ENCODE measurements around the gene METAP1. TPM values are rescaled to one million over a fixed set of nuclear protein-coding genes. Genes with fewer than 3 reads are reported as not detected.

Gene METAP1
- total RNA-seq, 1 experiment from 2014 or later: 63.5 TPM

GRCh38 chr4:99076292-99076976 is 80.9 kb downstream of the METAP1 start:
- H2BK20ac ChIP-seq (ENCODE audit: low read depth, low read length, poor library complexity, severe bottlenecking): no peak overlapping the region
- no peaks in the 10 kb centered on the region for H3K79me1 ChIP-seq (ENCODE audit: insufficient read depth, low read depth, low read length, poor library complexity, severe bottlenecking)
- WGBS (ENCODE audit: extremely low coverage, insufficient read length, low lambda C conversion rate): no CpG with 5 or more reads among the region's 5 CpGs
- H3K4me2 ChIP-seq (ENCODE audit: insufficient read depth, insufficient read length, low read length): no peak overlapping the region
- no peaks in the 10 kb centered on the region for H3K27me3 ChIP-seq (ENCODE audit: insufficient read depth, low read length)
- H2AK5ac ChIP-seq (ENCODE audit: insufficient read length, low read length): no peak overlapping the region
- 0 out of 2 replicates have a peak, but pooled peaks cover 1% of the 10 kb centered on the region for H3K79me2 ChIP-seq (ENCODE audit: insufficient read depth, low read length)
- H3K4ac ChIP-seq (ENCODE audit: low read depth, low read length): no peak overlapping the region
- no peak overlapping the region for H3K27ac ChIP-seq (ENCODE audit: insufficient read length, low read depth, low read length)
- H3K27ac Mint-ChIP-seq: no peak overlapping the region
- H3K4me3 Mint-ChIP-seq: no peak overlapping the region
- no peak overlapping the region for H3K56ac ChIP-seq (ENCODE audit: insufficient read length, low read depth, low read length)
- no peaks in the 10 kb centered on the region for H4K20me1 ChIP-seq (ENCODE audit: control insufficient read depth, insufficient read depth, insufficient read length)
- DNase-seq: no peak
- H4K91ac ChIP-seq (ENCODE audit: insufficient read length, low read depth, low read length): no peak overlapping the region
- H4K5ac ChIP-seq (ENCODE audit: insufficient read length, low read depth, low read length): no peak overlapping the region
- H2BK5ac ChIP-seq (ENCODE audit: insufficient read length, low read length): no peak overlapping the region
- H2BK120ac ChIP-seq (ENCODE audit: low read depth, low read length, poor library complexity, severe bottlenecking): no peak overlapping the region
- H3K9me3 Mint-ChIP-seq: no peaks in the 10 kb centered on the region
- H3K36me3 Mint-ChIP-seq (ENCODE audit: insufficient read depth in 1 of 3, low read depth in 3 of 3): peaks cover 60 to 88% (median 87%) of the 10 kb centered on the region in 3 experiments
- H3K9ac ChIP-seq (ENCODE audit: extremely low read depth, insufficient read length, low read length): no peak overlapping the region
- no peak overlapping the region for H3T11ph ChIP-seq (ENCODE audit: low read length)
- no peak overlapping the region for H3K14ac ChIP-seq (ENCODE audit: insufficient read depth, low read length)
- H2BK12ac ChIP-seq (ENCODE audit: insufficient read length, low read depth, low read length): no peak overlapping the region
- H2BK15ac ChIP-seq (ENCODE audit: low read depth, low read length): no peak overlapping the region
- H3K27me3 Mint-ChIP-seq (ENCODE audit: low read depth): no peaks in the 10 kb centered on the region
- H3K9me3 ChIP-seq (ENCODE audit: control insufficient read depth, low read depth, low read length): no peaks in the 10 kb centered on the region
- H3K23ac ChIP-seq (ENCODE audit: insufficient read length, low read depth, low read length): no peak overlapping the region
- no peak overlapping the region for H3K18ac ChIP-seq (ENCODE audit: insufficient read length, low read depth, low read length)
- H3K4me1 ChIP-seq (ENCODE audit: insufficient read depth, low read length): no peaks in the 10 kb centered on the region
- H3K4me1 Mint-ChIP-seq: no peaks in the 10 kb centered on the region
- H2AFZ ChIP-seq (ENCODE audit: low read length): no peak overlapping the region
- TF ChIP-seq, protein P1, sequence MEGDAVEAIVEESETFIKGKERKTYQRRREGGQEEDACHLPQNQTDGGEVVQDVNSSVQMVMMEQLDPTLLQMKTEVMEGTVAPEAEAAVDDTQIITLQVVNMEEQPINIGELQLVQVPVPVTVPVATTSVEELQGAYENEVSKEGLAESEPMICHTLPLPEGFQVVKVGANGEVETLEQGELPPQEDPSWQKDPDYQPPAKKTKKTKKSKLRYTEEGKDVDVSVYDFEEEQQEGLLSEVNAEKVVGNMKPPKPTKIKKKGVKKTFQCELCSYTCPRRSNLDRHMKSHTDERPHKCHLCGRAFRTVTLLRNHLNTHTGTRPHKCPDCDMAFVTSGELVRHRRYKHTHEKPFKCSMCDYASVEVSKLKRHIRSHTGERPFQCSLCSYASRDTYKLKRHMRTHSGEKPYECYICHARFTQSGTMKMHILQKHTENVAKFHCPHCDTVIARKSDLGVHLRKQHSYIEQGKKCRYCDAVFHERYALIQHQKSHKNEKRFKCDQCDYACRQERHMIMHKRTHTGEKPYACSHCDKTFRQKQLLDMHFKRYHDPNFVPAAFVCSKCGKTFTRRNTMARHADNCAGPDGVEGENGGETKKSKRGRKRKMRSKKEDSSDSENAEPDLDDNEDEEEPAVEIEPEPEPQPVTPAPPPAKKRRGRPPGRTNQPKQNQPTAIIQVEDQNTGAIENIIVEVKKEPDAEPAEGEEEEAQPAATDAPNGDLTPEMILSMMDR (conservative IDR thresholded peaks at IDR 0.05): no peak
- H4K8ac ChIP-seq (replicated peaks; ENCODE audit: insufficient read length, low read depth, low read length): no peak overlapping the region
- H3K23me2 ChIP-seq (ENCODE audit: insufficient read length, low read depth, low read length, poor library complexity, severe bottlenecking): no peaks in the 10 kb centered on the region
